ENCODE data around the gene ZNF236. TPM values are rescaled to one million over a fixed set of nuclear protein-coding genes. Genes with fewer than 3 reads are reported as not detected.

ZNF236 gene
- total and polyA plus RNA-seq, 2 of the 8 experiments (the other 6 are each of a cell fraction or from before 2014, with no cell fraction given), result 6.7 to 14.5 TPM

DNA sequence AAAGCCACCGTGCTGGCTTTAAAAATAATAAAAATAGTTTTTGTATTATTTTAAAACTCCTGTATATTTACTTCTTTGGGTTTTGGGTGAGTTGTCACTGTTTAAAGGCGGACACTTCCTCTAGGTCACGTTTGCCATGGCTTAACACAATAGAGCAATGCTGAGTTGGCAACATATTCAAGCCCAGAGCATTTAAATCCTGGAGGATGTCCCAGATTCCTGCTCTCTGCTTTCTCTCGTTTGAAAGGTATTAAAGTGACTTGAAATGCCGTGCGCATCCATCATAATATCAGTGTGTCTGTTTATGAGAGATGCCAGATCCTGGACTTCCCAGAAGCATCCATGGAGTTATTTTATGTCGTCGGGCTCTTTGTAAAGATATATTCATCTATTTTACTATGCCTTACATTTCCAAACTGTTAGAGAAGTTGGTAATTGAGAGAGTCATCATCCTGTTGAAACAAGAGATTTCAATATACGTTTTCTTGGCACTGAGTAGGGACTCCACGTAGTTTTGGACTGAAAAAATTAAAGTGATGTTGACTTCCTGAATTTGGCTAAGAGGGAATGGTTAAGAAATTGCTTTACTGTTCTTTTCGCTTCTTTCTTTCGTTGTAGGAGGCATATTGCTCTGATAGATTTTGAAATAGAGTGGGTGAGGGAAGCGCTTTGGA, 150.6 kb downstream of the ZNF236 start:
- CTCF ChIA-PET (ENCODE audit: partially characterized antibody), result interaction anchor here (3.2 kb wide), 1 partner anchor 11 kb away, joined by 20 read pairs; no protein-coding TSS in a partner anchor
- Histone ChIP-seq H2BK120ac (replicated peaks; ENCODE audit: low read depth, low read length) (no peak overlapping the region), H3K79me2 (ENCODE audit: control insufficient read depth in 1 of 2, insufficient read depth in 2 of 2, low read length in 2 of 2) (no peaks in the 10 kb centered on the region), H4K8ac (ENCODE audit: extremely low read depth, insufficient read depth, low read length) (no peak overlapping the region), H2BK5ac (ENCODE audit: low read depth, low read length) (0 out of 2 replicates have a peak overlapping the region, but pooled peaks have one; percentile 4), H3K56ac (replicated peaks; ENCODE audit: insufficient read length, low read depth, low read length) (no peak overlapping the region), H3K27me3 (replicated peaks in 1 of 4; ENCODE audit: control insufficient read depth in 3 of 4, extremely low read depth in 1 of 4, insufficient read depth in 3 of 4, low read length in 3 of 4) (no peaks in the 10 kb centered on the region), H2BK20ac (ENCODE audit: low read length) (no peak overlapping the region), H3K9ac (replicated peaks in 1 of 4; ENCODE audit: extremely low read depth in 1 of 4, low read depth in 3 of 4, low read length in 3 of 4) (no peak overlapping the region), H3K79me1 (ENCODE audit: low read depth, low read length) (no peaks in the 10 kb centered on the region), H4K91ac (replicated peaks; ENCODE audit: insufficient read length, low read length) (no peak overlapping the region), H3K36me3 (ENCODE audit: control insufficient read depth in 2 of 4, insufficient read depth in 4 of 4, low read length in 3 of 4) (no peaks in the 10 kb centered on the region), H2AFZ (ENCODE audit: low read length) (no peak overlapping the region), H3K14ac (ENCODE audit: insufficient read length) (no peak overlapping the region), H3K4ac (replicated peaks; ENCODE audit: insufficient read length, low read depth, low read length) (no peak overlapping the region), H2BK15ac (ENCODE audit: low read length) (no peak overlapping the region), H3K4me3 (ENCODE audit: extremely low read depth in 1 of 4, insufficient read depth in 2 of 4, low read depth in 3 of 4, low read length in 4 of 4) (no peak overlapping the region), H3K18ac (ENCODE audit: extremely low read depth, low read length) (no peak overlapping the region), H2AK5ac (ENCODE audit: low read depth, low read length) (no peak overlapping the region), H3K9me3 (ENCODE audit: insufficient read depth in 2 of 2, low read depth in 1 of 2, low read length in 1 of 2) (no peaks in the 10 kb centered on the region), H4K20me1 (replicated peaks in 1 of 2; ENCODE audit: control insufficient read depth in 1 of 2, insufficient read depth in 2 of 2, low read length in 2 of 2) (no peaks in the 10 kb centered on the region), H3K27ac (ENCODE audit: low read depth, low read length) (no peak overlapping the region), H3K4me1 (replicated peaks in 1 of 4; ENCODE audit: control insufficient read depth in 3 of 4, insufficient read depth in 4 of 4, low read length in 3 of 4) (peaks cover 2 to 16% (median 12%) of the 10 kb centered on the region in 4 experiments), H4K5ac (ENCODE audit: insufficient read length, low read depth, low read length) (no peak overlapping the region), H3K23ac (ENCODE audit: insufficient read length) (no peak overlapping the region), H3K23me2 (ENCODE audit: low read depth, low read length) (no peaks in the 10 kb centered on the region), H2BK12ac (ENCODE audit: low read depth, low read length) (no peak overlapping the region), H3K4me2 (ENCODE audit: insufficient read depth in 1 of 2, low read depth in 2 of 2, low read length in 2 of 2) (no peak overlapping the region)
- TF ChIP-seq CHD2 (IDR thresholded peaks at IDR 0.05; ENCODE audit: low read length), result no peak
- TF ChIP-seq, protein P1, sequence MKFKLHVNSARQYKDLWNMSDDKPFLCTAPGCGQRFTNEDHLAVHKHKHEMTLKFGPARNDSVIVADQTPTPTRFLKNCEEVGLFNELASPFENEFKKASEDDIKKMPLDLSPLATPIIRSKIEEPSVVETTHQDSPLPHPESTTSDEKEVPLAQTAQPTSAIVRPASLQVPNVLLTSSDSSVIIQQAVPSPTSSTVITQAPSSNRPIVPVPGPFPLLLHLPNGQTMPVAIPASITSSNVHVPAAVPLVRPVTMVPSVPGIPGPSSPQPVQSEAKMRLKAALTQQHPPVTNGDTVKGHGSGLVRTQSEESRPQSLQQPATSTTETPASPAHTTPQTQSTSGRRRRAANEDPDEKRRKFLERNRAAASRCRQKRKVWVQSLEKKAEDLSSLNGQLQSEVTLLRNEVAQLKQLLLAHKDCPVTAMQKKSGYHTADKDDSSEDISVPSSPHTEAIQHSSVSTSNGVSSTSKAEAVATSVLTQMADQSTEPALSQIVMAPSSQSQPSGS (IDR thresholded peaks at IDR 0.05; ENCODE audit: low read length), result no peak
- TF ChIP-seq CTBP2 (IDR thresholded peaks at IDR 0.05; ENCODE audit: borderline replicate concordance, insufficient read depth, insufficient read length, low read length), result no peak
- TF ChIP-seq RXRA (IDR thresholded peaks at IDR 0.05; ENCODE audit: insufficient read depth, low read depth, low read length), result no peak
- TF ChIP-seq, protein P2, sequence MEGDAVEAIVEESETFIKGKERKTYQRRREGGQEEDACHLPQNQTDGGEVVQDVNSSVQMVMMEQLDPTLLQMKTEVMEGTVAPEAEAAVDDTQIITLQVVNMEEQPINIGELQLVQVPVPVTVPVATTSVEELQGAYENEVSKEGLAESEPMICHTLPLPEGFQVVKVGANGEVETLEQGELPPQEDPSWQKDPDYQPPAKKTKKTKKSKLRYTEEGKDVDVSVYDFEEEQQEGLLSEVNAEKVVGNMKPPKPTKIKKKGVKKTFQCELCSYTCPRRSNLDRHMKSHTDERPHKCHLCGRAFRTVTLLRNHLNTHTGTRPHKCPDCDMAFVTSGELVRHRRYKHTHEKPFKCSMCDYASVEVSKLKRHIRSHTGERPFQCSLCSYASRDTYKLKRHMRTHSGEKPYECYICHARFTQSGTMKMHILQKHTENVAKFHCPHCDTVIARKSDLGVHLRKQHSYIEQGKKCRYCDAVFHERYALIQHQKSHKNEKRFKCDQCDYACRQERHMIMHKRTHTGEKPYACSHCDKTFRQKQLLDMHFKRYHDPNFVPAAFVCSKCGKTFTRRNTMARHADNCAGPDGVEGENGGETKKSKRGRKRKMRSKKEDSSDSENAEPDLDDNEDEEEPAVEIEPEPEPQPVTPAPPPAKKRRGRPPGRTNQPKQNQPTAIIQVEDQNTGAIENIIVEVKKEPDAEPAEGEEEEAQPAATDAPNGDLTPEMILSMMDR (IDR thresholded peaks at IDR 0.05; ENCODE audit: control extremely low read depth in 1 of 3, insufficient read depth in 1 of 3, low read depth in 1 of 3, low read length in 3 of 3), result no peak
- WGBS, 2 experiments (ENCODE audit: extremely low coverage in 1 of 2, insufficient coverage in 1 of 2, insufficient read length in 1 of 2, insufficient replicate concordance in 2 of 2, low coverage in 1 of 2, low lambda C conversion rate in 2 of 2, missing lambda C conversion rate in 1 of 2), result 93% methylated on average over 13 of the region's 13 CpGs; no CpG with 5 or more reads in 1 of the 2 experiments
- POLR2A ChIA-PET (ENCODE audit: partially characterized antibody), result no interaction called here
- no peak for FAIRE-seq
- DNase-seq (ENCODE audit: low read depth in 1 of 2, low spot score in 2 of 2), result no peak

All from H1 (cell line).